ENCODE data around the gene TANGO6.
"Not testable (repeated sequence)": the region's sequence is repeated elsewhere in the genome, so short reads cannot be mapped to it uniquely, and the experiment has no call there.

Gene TANGO6

GRCh38 chr16:68843482-68844210 is at the start of gene TANGO6:
TANGO6 (plus strand) TSS chr16:68843531; CDS start chr16:68843618, 87 bp downstream.
- peak; percentile 87 for DNase-seq (ENCODE audit: low spot score)

GRCh38 chr16:68798398-68798797 is 44.9 kb upstream of the TANGO6 start:
- DNase-seq (ENCODE audit: low spot score), result no peak

GRCh38 chr16:68800257-68800875 is 43.0 kb upstream of the TANGO6 start:
- peak; percentile 82 for DNase-seq (ENCODE audit: low spot score)

- no peak for DNase-seq (ENCODE audit: low spot score)
Measured at GRCh38 chr16:68802190-68802589, 41.1 kb upstream of the TANGO6 start.

GRCh38 chr16:68806422-68806821 is 36.9 kb upstream of the TANGO6 start:
- no peak for DNase-seq (ENCODE audit: low spot score)

GRCh38 chr16:68806981-68807380 is 36.4 kb upstream of the TANGO6 start:
- DNase-seq (ENCODE audit: low spot score), result no peak

- no peak for DNase-seq (ENCODE audit: low spot score)
Measured at GRCh38 chr16:68814516-68814915, 28.8 kb upstream of the TANGO6 start.

GRCh38 chr16:68823401-68824135 is 19.8 kb upstream of the TANGO6 start:
- DNase-seq (ENCODE audit: low spot score), result no peak

- DNase-seq (ENCODE audit: low spot score), result no peak
Measured at GRCh38 chr16:68825427-68825826, 17.9 kb upstream of the TANGO6 start.

- no peak for DNase-seq (ENCODE audit: low spot score)
Measured at GRCh38 chr16:68826652-68827051, 16.7 kb upstream of the TANGO6 start.

- no peak for DNase-seq (ENCODE audit: low spot score)
Measured at GRCh38 chr16:68833251-68833650, 10.1 kb upstream of the TANGO6 start.

GRCh38 chr16:68834550-68834949 is 8.8 kb upstream of the TANGO6 start:
- DNase-seq (ENCODE audit: low spot score), result no peak

GRCh38 chr16:68835970-68836369 is 7.4 kb upstream of the TANGO6 start:
- no peak for DNase-seq (ENCODE audit: low spot score)

GRCh38 chr16:68839831-68840230 is 3.5 kb upstream of the TANGO6 start:
- DNase-seq (ENCODE audit: low spot score), result no peak

GRCh38 chr16:68842964-68843481 is 308 bp upstream of the TANGO6 start:
- not testable (repeated sequence) for DNase-seq (ENCODE audit: low spot score)

- DNase-seq (ENCODE audit: low spot score), result no peak
Measured at GRCh38 chr16:68844211-68844564, 857 bp downstream of the TANGO6 start.

- DNase-seq (ENCODE audit: low spot score), result no peak
Measured at GRCh38 chr16:68848786-68849185, 5.5 kb downstream of the TANGO6 start.

GRCh38 chr16:68850481-68850880 is 7.2 kb downstream of the TANGO6 start:
- no peak for DNase-seq (ENCODE audit: low spot score)

- DNase-seq (ENCODE audit: low spot score), result no peak
Measured at GRCh38 chr16:68851601-68852000, 8.3 kb downstream of the TANGO6 start.

- DNase-seq (ENCODE audit: low spot score), result no peak
Measured at GRCh38 chr16:68857479-68857878, 14.1 kb downstream of the TANGO6 start.

GRCh38 chr16:68859828-68860227 is 16.5 kb downstream of the TANGO6 start:
- DNase-seq (ENCODE audit: low spot score), result no peak

GRCh38 chr16:68860978-68861892 is 17.9 kb downstream of the TANGO6 start:
- no peak for DNase-seq (ENCODE audit: low spot score)
